ENCODE measurements around the gene OSBPL10. TPM values are rescaled to one million over a fixed set of nuclear protein-coding genes. Genes with fewer than 3 reads are reported as not detected.
A peak's percentile ranks its signal among the peaks of the same experiment; 100 is the strongest.
"Not testable (repeated sequence)": the region's sequence is repeated elsewhere in the genome, so short reads cannot be mapped to it uniquely, and the experiment has no call there.

OSBPL10 gene
- total RNA-seq, 1 donor from 2014 or later, result 80.4 TPM

GRCh38 chr3:31892916-31893573, 88.0 kb downstream of the OSBPL10 start:
- no peak for DNase-seq (ENCODE audit: extremely low read depth, low read depth, low spot score)

- DNase-seq (ENCODE audit: extremely low read depth, low read depth, low spot score), result no peak
Observed at GRCh38 chr3:31892500-31892899, 88.6 kb downstream of the OSBPL10 start.

GRCh38 chr3:31891876-31892455, 89.1 kb downstream of the OSBPL10 start:
- DNase-seq (ENCODE audit: extremely low read depth, low read depth, low spot score), result no peak

GRCh38 chr3:31890742-31891469, 90.2 kb downstream of the OSBPL10 start:
- DNase-seq (ENCODE audit: extremely low read depth, low read depth, low spot score), result no peak

GRCh38 chr3:31890007-31890406, 91.1 kb downstream of the OSBPL10 start:
- DNase-seq (ENCODE audit: extremely low read depth, low read depth, low spot score), result no peak

GRCh38 chr3:31885235-31885634, 95.8 kb downstream of the OSBPL10 start:
- DNase-seq (ENCODE audit: extremely low read depth, low read depth, low spot score), result no peak

GRCh38 chr3:31884251-31884650, 96.8 kb downstream of the OSBPL10 start:
- no peak for DNase-seq (ENCODE audit: extremely low read depth, low read depth, low spot score)

GRCh38 chr3:31882895-31883294, 98.2 kb downstream of the OSBPL10 start:
- no peak for DNase-seq (ENCODE audit: extremely low read depth, low read depth, low spot score)

- DNase-seq (ENCODE audit: extremely low read depth, low read depth, low spot score), result no peak
Observed at GRCh38 chr3:31882431-31882830, 98.6 kb downstream of the OSBPL10 start.

- no peak for DNase-seq (ENCODE audit: extremely low read depth, low read depth, low spot score)
Observed at GRCh38 chr3:31880482-31881078, 100.5 kb downstream of the OSBPL10 start.

GRCh38 chr3:31880020-31880419, 101.0 kb downstream of the OSBPL10 start:
- no peak for DNase-seq (ENCODE audit: extremely low read depth, low read depth, low spot score)

- DNase-seq (ENCODE audit: extremely low read depth, low read depth, low spot score), result no peak
Observed at GRCh38 chr3:31879365-31879764, 101.7 kb downstream of the OSBPL10 start.

- DNase-seq (ENCODE audit: extremely low read depth, low read depth, low spot score), result no peak
Observed at GRCh38 chr3:31878231-31878838, 102.7 kb downstream of the OSBPL10 start.

- peak; percentile 27 for DNase-seq (ENCODE audit: extremely low read depth, low read depth, low spot score)
Observed at GRCh38 chr3:31876331-31876730, 104.7 kb downstream of the OSBPL10 start.

GRCh38 chr3:31875437-31875836, 105.6 kb downstream of the OSBPL10 start:
- DNase-seq (ENCODE audit: extremely low read depth, low read depth, low spot score), result no peak

GRCh38 chr3:31873254-31873820, 107.7 kb downstream of the OSBPL10 start:
- no peak for DNase-seq (ENCODE audit: extremely low read depth, low read depth, low spot score)

GRCh38 chr3:31871939-31872507, 109.0 kb downstream of the OSBPL10 start:
- no peak for DNase-seq (ENCODE audit: extremely low read depth, low read depth, low spot score)

GRCh38 chr3:31870111-31870510, 111.0 kb downstream of the OSBPL10 start:
- not testable (repeated sequence) for DNase-seq (ENCODE audit: extremely low read depth, low read depth, low spot score)

- no peak for DNase-seq (ENCODE audit: extremely low read depth, low read depth, low spot score)
Observed at GRCh38 chr3:31868236-31868635, 112.8 kb downstream of the OSBPL10 start.

- no peak for DNase-seq (ENCODE audit: extremely low read depth, low read depth, low spot score)
Observed at GRCh38 chr3:31862666-31863279, 118.3 kb downstream of the OSBPL10 start.
